Body of pancreas (tissue), 4 donors: ENCODE measurements around the gene APBA2.

Experiments
- POLR2A ChIP-seq, 3 donors: fragments of 450-650 bp; IDR thresholded peaks; one replicate each; pipeline ENCODE4 v1.6.1; 2016; ENCODE audit warnings: antibody characterized with exemption in 3 of 3, mild to moderate bottlenecking in 2 of 3
- TF ChIP-seq, protein P1 (sequence below), 7 experiments: fragments of 450-650 bp in 4 of 7; fragments of 200-600 bp in 3 of 7; sonication (generic) in 3 of 7; IDR thresholded peaks; one replicate each; pipeline ENCODE4 v1.5.1; 2016 to 2019; ENCODE audit warnings: antibody characterized with exemption in 7 of 7

DNA sequence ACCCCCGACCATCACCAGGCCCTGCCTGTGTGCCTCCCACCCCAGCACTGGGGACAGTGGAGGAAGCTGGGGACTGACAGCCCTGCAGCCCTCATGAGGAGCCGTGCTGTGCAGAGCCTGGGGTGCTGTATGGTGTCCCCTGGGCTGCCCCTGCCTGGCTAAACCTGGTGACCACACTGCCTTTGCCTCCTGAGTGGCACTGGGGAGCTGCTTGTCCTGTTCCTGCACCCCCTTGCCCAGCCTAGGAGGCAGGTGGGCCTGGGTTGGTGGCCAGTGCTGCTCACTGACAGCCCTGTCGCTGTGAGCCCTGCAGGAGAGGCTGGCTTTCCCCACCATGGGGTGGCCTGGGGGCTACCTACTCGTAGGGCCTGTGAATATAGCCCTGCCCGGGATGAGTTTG is 224.4 kb downstream of the APBA2 start:
- TF ChIP-seq, protein P1, sequence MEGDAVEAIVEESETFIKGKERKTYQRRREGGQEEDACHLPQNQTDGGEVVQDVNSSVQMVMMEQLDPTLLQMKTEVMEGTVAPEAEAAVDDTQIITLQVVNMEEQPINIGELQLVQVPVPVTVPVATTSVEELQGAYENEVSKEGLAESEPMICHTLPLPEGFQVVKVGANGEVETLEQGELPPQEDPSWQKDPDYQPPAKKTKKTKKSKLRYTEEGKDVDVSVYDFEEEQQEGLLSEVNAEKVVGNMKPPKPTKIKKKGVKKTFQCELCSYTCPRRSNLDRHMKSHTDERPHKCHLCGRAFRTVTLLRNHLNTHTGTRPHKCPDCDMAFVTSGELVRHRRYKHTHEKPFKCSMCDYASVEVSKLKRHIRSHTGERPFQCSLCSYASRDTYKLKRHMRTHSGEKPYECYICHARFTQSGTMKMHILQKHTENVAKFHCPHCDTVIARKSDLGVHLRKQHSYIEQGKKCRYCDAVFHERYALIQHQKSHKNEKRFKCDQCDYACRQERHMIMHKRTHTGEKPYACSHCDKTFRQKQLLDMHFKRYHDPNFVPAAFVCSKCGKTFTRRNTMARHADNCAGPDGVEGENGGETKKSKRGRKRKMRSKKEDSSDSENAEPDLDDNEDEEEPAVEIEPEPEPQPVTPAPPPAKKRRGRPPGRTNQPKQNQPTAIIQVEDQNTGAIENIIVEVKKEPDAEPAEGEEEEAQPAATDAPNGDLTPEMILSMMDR (IDR thresholded peaks at IDR 0.05): no peak
- TF ChIP-seq POLR2A (IDR thresholded peaks at IDR 0.05): no peak
